Body of pancreas (tissue), 4 donors: ENCODE measurements around the gene PSORS1C1. TPM values are rescaled to one million over a fixed set of nuclear protein-coding genes. Genes with fewer than 3 reads are reported as not detected.

Experiments used
- ATAC-seq: fragments of 150-250 bp; one replicate; pipeline ENCODE4 v1.9.1; 2016
- DNase-seq, 4 donors: peaks; one replicate each; pipeline ENCODE4 v3.0.0-alpha.2; 2019
- H3K27ac ChIP-seq, 4 donors: fragments of 200-600 bp; sonication (generic); 1 replicate in 3 of 4; 2 replicates in 1 of 4; pipeline versions ENCODE4 v1.5.1 to v1.6.1; 2016 to 2019; ENCODE audit warnings: mild to moderate bottlenecking in 1 of 4, mixed read lengths in 1 of 4, moderate library complexity in 1 of 4
- H3K27me3 ChIP-seq, 2 donors: fragments of 200-600 bp; sonication (generic); one replicate each; pipeline ENCODE4 v1.6.0; 2016; ENCODE audit warnings: mild to moderate bottlenecking in 1 of 2
- H3K36me3 ChIP-seq, 2 donors: fragments of 200-600 bp; sonication (generic); replicated peaks in 1 of 2; 2 replicates each; pipeline ENCODE4 v1.5.1; 2016; ENCODE audit warnings: low read depth in 2 of 2; ENCODE audit not compliant: insufficient read depth in 1 of 2
- H3K4me1 ChIP-seq: fragments of 200-600 bp; sonication (generic); one replicate; pipeline ENCODE4 v1.6.0; 2016
- H3K4me3 ChIP-seq, 2 donors: fragments of 200-600 bp; sonication (generic); 1 replicate in 1 of 2; 2 replicates in 1 of 2; pipeline ENCODE4 v1.5.1; 2016 to 2019
- H3K9me3 ChIP-seq, 3 donors: fragments of 200-600 bp; sonication (generic); 1 replicate in 2 of 3; 2 replicates in 1 of 3; pipeline ENCODE4 v1.5.1; 2016
- POLR2A ChIP-seq, 3 donors: fragments of 450-650 bp; IDR thresholded peaks; one replicate each; pipeline ENCODE4 v1.6.1; 2016; ENCODE audit warnings: antibody characterized with exemption in 3 of 3, mild to moderate bottlenecking in 2 of 3
- WGBS, 2 donors: methylation state at CpG; one replicate each; pipeline ENCODE4 v1.1.5; 2017; 5-methylcytosine and 5-hydroxymethylcytosine counted together
- intact Hi-C: fragments of 100-400 bp; cut with DNase I; formaldehyde crosslinking; loops from one replicate; pipeline ENCODE4 v1.15.1; 2023
- total RNA-seq, 2 donors: library from RNA; depleted of rRNA; stranded (reverse); fragments of >200 nt; gene quantifications; one replicate each; pipeline ENCODE4 v1.1.0, GENCODE V29; 2016
- TF ChIP-seq, protein P1 (sequence below), 7 experiments: fragments of 450-650 bp in 4 of 7; fragments of 200-600 bp in 3 of 7; sonication (generic) in 3 of 7; IDR thresholded peaks; one replicate each; pipeline ENCODE4 v1.5.1; 2016 to 2019; ENCODE audit warnings: antibody characterized with exemption in 7 of 7

Gene PSORS1C1
- total RNA-seq, 2 donors from 2014 or later: 1.6 to 3.4 TPM

DNA sequence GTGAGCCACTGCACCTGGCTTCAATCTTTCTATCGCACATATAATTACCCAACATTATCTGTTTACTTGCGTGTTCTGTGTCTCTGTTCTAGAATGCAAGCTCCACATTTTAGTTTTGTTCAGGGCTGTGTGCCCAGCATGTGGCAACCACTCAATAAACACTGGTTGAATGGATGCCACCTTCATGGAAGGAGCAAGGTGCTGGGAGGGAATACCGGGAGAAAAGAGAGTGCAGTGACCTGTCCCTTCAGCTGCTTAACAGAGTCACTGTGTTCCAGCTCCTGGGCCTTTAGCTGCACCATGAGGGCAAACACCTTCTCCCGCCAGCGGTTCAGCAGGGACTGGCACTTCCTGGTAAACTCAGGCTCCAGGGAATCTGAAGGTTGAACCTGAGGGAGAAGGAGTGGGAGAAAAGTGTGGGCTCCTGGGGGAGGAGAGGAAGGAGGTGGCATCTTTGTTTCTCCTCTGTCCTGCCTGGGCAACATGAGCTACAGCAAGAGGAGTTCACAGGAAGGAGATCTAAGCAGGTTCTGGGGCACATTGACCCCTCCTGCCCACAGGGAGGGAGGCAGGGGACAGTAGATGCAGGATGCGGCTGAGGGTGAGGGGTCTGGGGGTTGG lies 35.3 kb downstream of the PSORS1C1 start:
- Histone ChIP-seq H3K27me3 (no peaks in the 10 kb centered on the region), H3K27ac (no peak overlapping the region), H3K4me3 (no peak overlapping the region), H3K9me3 (no peaks in the 10 kb centered on the region), H3K4me1 (no peaks in the 10 kb centered on the region), H3K36me3 (peaks cover 0 to 1% of the 10 kb centered on the region in 2 donors)
- DNase-seq (no peak), ATAC-seq (no peak)
- intact Hi-C loops: loop anchor here (5.0 kb wide), 1 partner anchor 212 kb away; no protein-coding TSS in a partner anchor
- 84 to 89% methylated on average over 5 to 6 of the region's 6 CpGs for whole genome bisulfite sequencing, 2 donors
- TF ChIP-seq, protein P1, sequence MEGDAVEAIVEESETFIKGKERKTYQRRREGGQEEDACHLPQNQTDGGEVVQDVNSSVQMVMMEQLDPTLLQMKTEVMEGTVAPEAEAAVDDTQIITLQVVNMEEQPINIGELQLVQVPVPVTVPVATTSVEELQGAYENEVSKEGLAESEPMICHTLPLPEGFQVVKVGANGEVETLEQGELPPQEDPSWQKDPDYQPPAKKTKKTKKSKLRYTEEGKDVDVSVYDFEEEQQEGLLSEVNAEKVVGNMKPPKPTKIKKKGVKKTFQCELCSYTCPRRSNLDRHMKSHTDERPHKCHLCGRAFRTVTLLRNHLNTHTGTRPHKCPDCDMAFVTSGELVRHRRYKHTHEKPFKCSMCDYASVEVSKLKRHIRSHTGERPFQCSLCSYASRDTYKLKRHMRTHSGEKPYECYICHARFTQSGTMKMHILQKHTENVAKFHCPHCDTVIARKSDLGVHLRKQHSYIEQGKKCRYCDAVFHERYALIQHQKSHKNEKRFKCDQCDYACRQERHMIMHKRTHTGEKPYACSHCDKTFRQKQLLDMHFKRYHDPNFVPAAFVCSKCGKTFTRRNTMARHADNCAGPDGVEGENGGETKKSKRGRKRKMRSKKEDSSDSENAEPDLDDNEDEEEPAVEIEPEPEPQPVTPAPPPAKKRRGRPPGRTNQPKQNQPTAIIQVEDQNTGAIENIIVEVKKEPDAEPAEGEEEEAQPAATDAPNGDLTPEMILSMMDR (IDR thresholded peaks at IDR 0.05): no peak
- no peak for TF ChIP-seq POLR2A (IDR thresholded peaks at IDR 0.05)

- intact Hi-C loops: no loop called here
- DNase-seq (no peak), ATAC-seq (no peak)
- Histone ChIP-seq H3K27me3 (no peaks in the 10 kb centered on the region), H3K36me3 (peaks cover 0 to 1% of the 10 kb centered on the region in 2 donors), H3K9me3 (no peaks in the 10 kb centered on the region), H3K4me3 (no peak overlapping the region), H3K4me1 (peaks cover 6% of the 10 kb centered on the region), H3K27ac (no peak overlapping the region)
- 92% methylated on average over 7 of the region's 7 CpGs for WGBS, 2 donors
- TF ChIP-seq POLR2A (IDR thresholded peaks at IDR 0.05): no peak
- TF ChIP-seq, protein P1 (IDR thresholded peaks at IDR 0.05): no peak
Observed at GRCh38 chr6:31152781-31153180, 38.2 kb downstream of the PSORS1C1 start.

- H3K27ac ChIP-seq: no peak overlapping the region
- peaks cover 12% of the 10 kb centered on the region for H3K4me1 ChIP-seq
- TF ChIP-seq, protein P1 (IDR thresholded peaks at IDR 0.05): no peak
- TF ChIP-seq POLR2A (IDR thresholded peaks at IDR 0.05): no peak
- ATAC-seq (no peak), DNase-seq (no peak)
- no peaks in the 10 kb centered on the region for H3K9me3 ChIP-seq
- intact Hi-C loops: no loop called here
- peaks cover 0 to 1% of the 10 kb centered on the region in 2 donors for H3K36me3 ChIP-seq
- H3K27me3 ChIP-seq: no peaks in the 10 kb centered on the region
- 85 to 96% methylated on average over 15 of the region's 15 CpGs for WGBS, 2 donors
- H3K4me3 ChIP-seq: no peak overlapping the region
Observed at GRCh38 chr6:31154436-31154835, 39.8 kb downstream of the PSORS1C1 start.

- no peaks in the 10 kb centered on the region for H3K27me3 ChIP-seq
- no peak overlapping the region for H3K27ac ChIP-seq
- 91 to 93% methylated on average over 7 of the region's 7 CpGs for WGBS, 2 donors
- H3K4me3 ChIP-seq: no peak overlapping the region
- peaks cover 16% of the 10 kb centered on the region for H3K4me1 ChIP-seq
- intact Hi-C loops: no loop called here
- H3K36me3 ChIP-seq: peaks cover 0 to 1% of the 10 kb centered on the region in 2 donors
- DNase-seq (no peak), ATAC-seq (no peak)
- H3K9me3 ChIP-seq: no peaks in the 10 kb centered on the region
- no peak for TF ChIP-seq POLR2A (IDR thresholded peaks at IDR 0.05)
- TF ChIP-seq, protein P1 (IDR thresholded peaks at IDR 0.05): no peak
Observed at GRCh38 chr6:31156641-31157040, 42.0 kb downstream of the PSORS1C1 start.
